ENCODE data around the gene GALR2. TPM values are rescaled to one million over a fixed set of nuclear protein-coding genes. Genes with fewer than 3 reads are reported as not detected.

The GALR2 gene
- total RNA-seq, 1 experiment from 2014 or later, result 0.41 TPM

- TF ChIP-seq, protein P1, sequence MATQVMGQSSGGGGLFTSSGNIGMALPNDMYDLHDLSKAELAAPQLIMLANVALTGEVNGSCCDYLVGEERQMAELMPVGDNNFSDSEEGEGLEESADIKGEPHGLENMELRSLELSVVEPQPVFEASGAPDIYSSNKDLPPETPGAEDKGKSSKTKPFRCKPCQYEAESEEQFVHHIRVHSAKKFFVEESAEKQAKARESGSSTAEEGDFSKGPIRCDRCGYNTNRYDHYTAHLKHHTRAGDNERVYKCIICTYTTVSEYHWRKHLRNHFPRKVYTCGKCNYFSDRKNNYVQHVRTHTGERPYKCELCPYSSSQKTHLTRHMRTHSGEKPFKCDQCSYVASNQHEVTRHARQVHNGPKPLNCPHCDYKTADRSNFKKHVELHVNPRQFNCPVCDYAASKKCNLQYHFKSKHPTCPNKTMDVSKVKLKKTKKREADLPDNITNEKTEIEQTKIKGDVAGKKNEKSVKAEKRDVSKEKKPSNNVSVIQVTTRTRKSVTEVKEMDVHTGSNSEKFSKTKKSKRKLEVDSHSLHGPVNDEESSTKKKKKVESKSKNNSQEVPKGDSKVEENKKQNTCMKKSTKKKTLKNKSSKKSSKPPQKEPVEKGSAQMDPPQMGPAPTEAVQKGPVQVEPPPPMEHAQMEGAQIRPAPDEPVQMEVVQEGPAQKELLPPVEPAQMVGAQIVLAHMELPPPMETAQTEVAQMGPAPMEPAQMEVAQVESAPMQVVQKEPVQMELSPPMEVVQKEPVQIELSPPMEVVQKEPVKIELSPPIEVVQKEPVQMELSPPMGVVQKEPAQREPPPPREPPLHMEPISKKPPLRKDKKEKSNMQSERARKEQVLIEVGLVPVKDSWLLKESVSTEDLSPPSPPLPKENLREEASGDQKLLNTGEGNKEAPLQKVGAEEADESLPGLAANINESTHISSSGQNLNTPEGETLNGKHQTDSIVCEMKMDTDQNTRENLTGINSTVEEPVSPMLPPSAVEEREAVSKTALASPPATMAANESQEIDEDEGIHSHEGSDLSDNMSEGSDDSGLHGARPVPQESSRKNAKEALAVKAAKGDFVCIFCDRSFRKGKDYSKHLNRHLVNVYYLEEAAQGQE (IDR thresholded peaks at IDR 0.05; ENCODE audit: insufficient read depth in 1 of 2, low read depth in 2 of 2, low read length in 1 of 2), result no peak
- TF ChIP-seq CTCF (IDR thresholded peaks at IDR 0.05) (no peak), TCF7L2 (IDR thresholded peaks at IDR 0.05; ENCODE audit: low read depth, low read length) (no peak), SIN3A (IDR thresholded peaks at IDR 0.05; ENCODE audit: borderline replicate concordance, insufficient read depth, low read depth, low read length) (no peak), POLR2AphosphoS5 (IDR thresholded peaks at IDR 0.05; ENCODE audit: low read depth, low read length) (no peak)
- ChIA-PET POLR2A (no interaction called here), CTCF (interaction anchor here (0.5 kb wide), 1 partner anchor 636 kb away, joined by 4 read pairs; the partner anchor contains the start of genes JMJD6 and METTL23)
- Histone ChIP-seq H3K27ac (ENCODE audit: low read length) (no peak overlapping the region), H3K27me3 (ENCODE audit: control insufficient read depth, insufficient read depth, low read length) (no peaks in the 10 kb centered on the region), H3K36me3 (ENCODE audit: control insufficient read depth, insufficient read depth, low read length) (no peaks in the 10 kb centered on the region; the same call in 1 of the 2 replicates), H3K4me3 (ENCODE audit: low read depth in 2 of 2, low read length in 2 of 2) (no peak overlapping the region), H3K9me3 (ENCODE audit: control insufficient read depth, insufficient read depth, low read depth, low read length) (no peaks in the 10 kb centered on the region), H3K4me1 (ENCODE audit: control insufficient read depth, insufficient read depth, low read length) (no peaks in the 10 kb centered on the region)
- in situ Hi-C loops (cut with HindIII; ENCODE audit: low pct_unique_long_range_greater_than_20kb, low sequenced_read_pairs) (no loop called here), intact Hi-C loops (cut with micrococcal nuclease; ENCODE audit: unreplicated experiment) (no loop called here)
- no TSS peak for BruUV-seq (replicated peaks)
- DNase-seq (ENCODE audit: low read depth, low spot score) (no peak), ATAC-seq (no peak)
Observed at GRCh38 chr17:76090517-76091129, 16.0 kb downstream of the GALR2 start.

GRCh38 chr17:76091526-76092286, 17.1 kb downstream of the GALR2 start:
- no peaks in the 10 kb centered on the region for H3K36me3 ChIP-seq (ENCODE audit: control insufficient read depth, insufficient read depth, low read length)
- TF ChIP-seq SIN3A (IDR thresholded peaks at IDR 0.05; ENCODE audit: borderline replicate concordance, insufficient read depth, low read depth, low read length), result no peak
- TF ChIP-seq CTCF (IDR thresholded peaks at IDR 0.05), result no peak
- TF ChIP-seq POLR2AphosphoS5 (IDR thresholded peaks at IDR 0.05; ENCODE audit: low read depth, low read length), result no peak
- TF ChIP-seq, protein P1 (IDR thresholded peaks at IDR 0.05; ENCODE audit: insufficient read depth in 1 of 2, low read depth in 2 of 2, low read length in 1 of 2), result no peak
- TF ChIP-seq TCF7L2 (IDR thresholded peaks at IDR 0.05; ENCODE audit: low read depth, low read length), result no peak
- POLR2A ChIA-PET, result no interaction called here
- in situ Hi-C loops (cut with HindIII; ENCODE audit: low pct_unique_long_range_greater_than_20kb, low sequenced_read_pairs), result no loop called here
- CTCF ChIA-PET, result interaction anchor here (0.6 to 0.7 kb wide), 3 partner anchors 32 to 99 kb away, joined by 3 to 16 read pairs (median 4); no protein-coding TSS in a partner anchor
- intact Hi-C loops (cut with micrococcal nuclease; ENCODE audit: unreplicated experiment), result no loop called here
- H3K9me3 ChIP-seq (ENCODE audit: control insufficient read depth, insufficient read depth, low read depth, low read length), result no peaks in the 10 kb centered on the region
- H3K4me3 ChIP-seq (ENCODE audit: low read depth in 2 of 2, low read length in 2 of 2), result no peak overlapping the region
- no peak for ATAC-seq
- no peaks in the 10 kb centered on the region for H3K27me3 ChIP-seq (ENCODE audit: control insufficient read depth, insufficient read depth, low read length)
- no TSS peak for BruUV-seq (replicated peaks)
- DNase-seq (ENCODE audit: low read depth, low spot score), result no peak
- no peak overlapping the region for H3K27ac ChIP-seq (ENCODE audit: low read length)
- H3K4me1 ChIP-seq (ENCODE audit: control insufficient read depth, insufficient read depth, low read length), result no peaks in the 10 kb centered on the region

Data from Panc1 (cell line).